PFSK-1 (cell line): ENCODE data around the gene ATL3.

Source experiments
- FOXP2 ChIP-seq: optimal IDR thresholded peaks from 2 replicates; pipeline ENCODE3; 2011; ENCODE audit warnings: borderline replicate concordance, control low read depth, inconsistent platforms; ENCODE audit not compliant: insufficient read depth; ENCODE audit errors: extremely low read length, extremely low read depth
- POLR2AphosphoS5 ChIP-seq: IDR thresholded peaks from 2 replicates; pipeline ENCODE4 v1.6.1; 2012; ENCODE audit warnings: low read depth, mild to moderate bottlenecking, control low read depth, low read length, moderate library complexity
- SIN3A ChIP-seq: IDR thresholded peaks from 2 replicates; pipeline ENCODE4 v1.6.1; 2012; ENCODE audit warnings: mild to moderate bottlenecking, low read length, moderate library complexity, borderline replicate concordance; ENCODE audit not compliant: insufficient read depth
- TAF1 ChIP-seq: IDR thresholded peaks from 2 replicates; pipeline ENCODE4 v1.6.1; 2012; ENCODE audit warnings: low read length, control low read depth, borderline replicate concordance; ENCODE audit not compliant: insufficient read depth
- TF ChIP-seq, protein P1 (sequence below), 2 experiments: IDR thresholded peaks; 2 replicates each; pipeline versions ENCODE4 v1.6.1 to v1.8.0; 2011 to 2012; ENCODE audit warnings: low read depth in 2 of 2, low read length in 2 of 2, control low read depth in 1 of 2, inconsistent platforms in 1 of 2, mild to moderate bottlenecking in 1 of 2, moderate library complexity in 1 of 2; ENCODE audit not compliant: insufficient read depth in 1 of 2

The ATL3 gene

DNA sequence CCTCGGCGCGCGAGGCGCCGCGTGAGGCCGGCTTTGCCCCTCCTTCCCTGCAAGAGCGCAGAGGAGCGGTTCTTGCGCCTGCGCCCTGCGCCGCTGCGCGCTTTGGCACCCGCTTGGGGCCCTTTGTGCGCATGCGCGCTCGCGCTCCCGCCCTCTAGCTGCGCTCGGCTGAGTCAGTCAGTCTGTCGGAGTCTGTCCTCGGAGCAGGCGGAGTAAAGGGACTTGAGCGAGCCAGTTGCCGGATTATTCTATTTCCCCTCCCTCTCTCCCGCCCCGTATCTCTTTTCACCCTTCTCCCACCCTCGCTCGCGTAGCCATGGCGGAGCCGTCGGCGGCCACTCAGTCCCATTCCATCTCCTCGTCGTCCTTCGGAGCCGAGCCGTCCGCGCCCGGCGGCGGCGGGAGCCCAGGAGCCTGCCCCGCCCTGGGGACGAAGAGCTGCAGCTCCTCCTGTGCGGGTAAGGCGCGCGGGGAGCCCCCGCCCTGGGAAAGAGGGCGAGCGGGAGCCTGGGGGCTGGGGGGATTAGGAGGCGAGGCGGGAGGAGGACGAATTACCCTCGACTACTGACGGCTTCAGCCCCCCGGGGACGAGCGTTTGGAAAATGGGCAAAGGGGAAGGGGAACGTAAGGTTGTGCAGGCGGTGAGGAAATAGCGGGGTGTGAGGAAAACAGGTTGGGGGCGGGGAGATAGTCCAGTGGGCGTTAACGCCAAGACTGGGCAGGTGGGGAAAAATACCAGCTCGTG is 10.3 kb upstream of the ATL3 start, which contains the start of gene RTN3:
RTN3 (plus strand) TSS at position 180 of the 745 bp plus-strand sequence; CDS start at position 317, 137 bp downstream.
- TF ChIP-seq SIN3A (no peak), TAF1 (peak; percentile 92; the same call in 1 of the 2 replicates), POLR2AphosphoS5 (peak; percentile 99), FOXP2 (peak; percentile 55)
- TF ChIP-seq, protein P1, sequence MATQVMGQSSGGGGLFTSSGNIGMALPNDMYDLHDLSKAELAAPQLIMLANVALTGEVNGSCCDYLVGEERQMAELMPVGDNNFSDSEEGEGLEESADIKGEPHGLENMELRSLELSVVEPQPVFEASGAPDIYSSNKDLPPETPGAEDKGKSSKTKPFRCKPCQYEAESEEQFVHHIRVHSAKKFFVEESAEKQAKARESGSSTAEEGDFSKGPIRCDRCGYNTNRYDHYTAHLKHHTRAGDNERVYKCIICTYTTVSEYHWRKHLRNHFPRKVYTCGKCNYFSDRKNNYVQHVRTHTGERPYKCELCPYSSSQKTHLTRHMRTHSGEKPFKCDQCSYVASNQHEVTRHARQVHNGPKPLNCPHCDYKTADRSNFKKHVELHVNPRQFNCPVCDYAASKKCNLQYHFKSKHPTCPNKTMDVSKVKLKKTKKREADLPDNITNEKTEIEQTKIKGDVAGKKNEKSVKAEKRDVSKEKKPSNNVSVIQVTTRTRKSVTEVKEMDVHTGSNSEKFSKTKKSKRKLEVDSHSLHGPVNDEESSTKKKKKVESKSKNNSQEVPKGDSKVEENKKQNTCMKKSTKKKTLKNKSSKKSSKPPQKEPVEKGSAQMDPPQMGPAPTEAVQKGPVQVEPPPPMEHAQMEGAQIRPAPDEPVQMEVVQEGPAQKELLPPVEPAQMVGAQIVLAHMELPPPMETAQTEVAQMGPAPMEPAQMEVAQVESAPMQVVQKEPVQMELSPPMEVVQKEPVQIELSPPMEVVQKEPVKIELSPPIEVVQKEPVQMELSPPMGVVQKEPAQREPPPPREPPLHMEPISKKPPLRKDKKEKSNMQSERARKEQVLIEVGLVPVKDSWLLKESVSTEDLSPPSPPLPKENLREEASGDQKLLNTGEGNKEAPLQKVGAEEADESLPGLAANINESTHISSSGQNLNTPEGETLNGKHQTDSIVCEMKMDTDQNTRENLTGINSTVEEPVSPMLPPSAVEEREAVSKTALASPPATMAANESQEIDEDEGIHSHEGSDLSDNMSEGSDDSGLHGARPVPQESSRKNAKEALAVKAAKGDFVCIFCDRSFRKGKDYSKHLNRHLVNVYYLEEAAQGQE (IDR thresholded peaks at IDR 0.05; ENCODE audit: insufficient read depth in 1 of 2, low read depth in 2 of 2, low read length in 2 of 2): no peak

DNA sequence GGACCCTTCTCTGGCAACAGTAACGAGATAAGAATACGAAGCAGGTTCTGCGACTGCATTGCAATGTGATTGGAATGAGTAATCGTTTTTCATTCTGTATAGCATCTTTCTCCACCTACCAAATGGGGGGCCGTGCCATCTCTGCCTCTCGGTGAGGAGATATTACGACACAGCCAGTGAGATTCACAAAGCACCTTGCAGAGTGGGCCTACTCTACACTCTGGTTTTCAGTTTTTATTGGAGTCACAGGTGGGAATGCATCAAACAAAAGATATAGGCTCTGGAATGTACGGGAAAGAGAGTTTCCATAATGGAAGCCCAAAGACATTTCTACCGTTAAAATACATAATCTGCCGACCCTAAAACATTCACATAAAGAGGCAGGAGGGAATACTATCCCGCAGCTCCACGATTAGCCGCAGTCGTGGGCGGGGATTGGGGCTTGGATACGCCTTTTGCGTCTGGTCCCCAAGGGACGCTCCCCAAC is 9.7 kb upstream of the ATL3 start:
- TF ChIP-seq TAF1 (no peak), FOXP2 (no peak), POLR2AphosphoS5 (no peak)
- TF ChIP-seq, protein P1 (IDR thresholded peaks at IDR 0.05; ENCODE audit: insufficient read depth in 1 of 2, low read depth in 2 of 2, low read length in 2 of 2): no peak

DNA sequence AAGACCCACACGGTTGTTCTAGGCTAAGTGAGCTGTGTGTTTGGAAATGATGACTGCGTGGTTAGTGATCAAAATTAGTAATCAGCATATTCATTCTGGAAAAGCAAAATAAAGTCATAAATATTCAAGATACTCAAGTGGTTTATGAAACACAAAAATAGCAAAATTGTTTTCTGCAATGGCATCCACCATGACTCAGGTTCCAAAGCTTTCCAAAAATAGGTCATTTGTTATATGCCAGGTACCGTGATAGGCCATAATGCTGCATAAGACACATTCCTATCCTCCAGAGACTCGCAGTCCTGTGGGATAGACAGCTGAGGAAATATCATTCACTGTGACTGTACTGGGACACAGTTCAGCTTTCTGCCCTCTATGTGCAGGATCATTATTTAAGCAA is 2.4 kb upstream of the ATL3 start:
- TF ChIP-seq, protein P1 (IDR thresholded peaks at IDR 0.05; ENCODE audit: insufficient read depth in 1 of 2, low read depth in 2 of 2, low read length in 2 of 2): no peak
- TF ChIP-seq TAF1: no peak

DNA sequence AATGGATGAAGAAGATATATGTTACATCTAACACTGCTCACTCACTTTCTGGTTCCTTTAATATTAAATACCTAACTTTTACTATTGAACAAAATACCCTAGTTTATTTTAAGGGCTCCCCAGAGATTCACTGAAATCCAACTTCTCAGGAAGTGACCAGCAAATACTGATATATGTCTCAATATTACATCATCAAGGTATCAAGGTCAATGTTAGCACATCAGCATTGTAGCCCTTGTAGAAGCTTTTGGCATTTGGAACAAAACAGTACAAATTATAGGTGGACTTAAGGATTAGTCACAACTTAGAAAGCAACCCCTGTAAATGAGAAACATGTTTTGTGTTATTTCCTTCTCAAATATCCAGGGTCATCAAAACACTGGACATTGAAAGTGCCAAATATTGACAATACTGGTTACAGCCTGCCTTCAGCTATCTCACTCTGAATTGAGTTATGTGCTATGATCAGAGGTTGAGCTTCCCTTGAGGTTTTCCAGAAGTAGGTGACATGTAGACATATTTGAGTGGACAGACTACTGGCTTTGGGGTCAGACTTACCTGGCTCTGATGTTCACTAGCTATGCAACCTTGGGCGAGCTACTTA is 1.9 kb upstream of the ATL3 start:
- TF ChIP-seq TAF1 (no peak), POLR2AphosphoS5 (no peak), SIN3A (no peak), FOXP2 (no peak)
- TF ChIP-seq, protein P1 (IDR thresholded peaks at IDR 0.05; ENCODE audit: insufficient read depth in 1 of 2, low read depth in 2 of 2, low read length in 2 of 2): no peak

DNA sequence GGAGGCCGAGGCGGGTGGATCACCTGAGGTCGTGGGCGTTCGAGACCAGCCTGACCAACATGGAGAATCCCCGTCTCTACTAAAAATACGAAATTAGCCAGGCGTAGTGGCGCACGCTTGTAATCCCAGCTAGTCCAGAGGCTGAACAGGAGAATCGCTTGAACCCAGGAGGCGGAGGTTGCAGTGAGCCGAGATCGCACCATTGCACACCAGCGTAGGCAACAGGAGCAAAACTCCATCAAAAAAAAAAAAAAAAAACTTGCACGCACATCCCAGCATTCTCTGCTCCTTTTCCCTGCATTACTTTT is 934 bp upstream of the ATL3 start:
- TF ChIP-seq FOXP2 (no peak), POLR2AphosphoS5 (no peak), SIN3A (no peak), TAF1 (no peak)
- TF ChIP-seq, protein P1 (IDR thresholded peaks at IDR 0.05; ENCODE audit: insufficient read depth in 1 of 2, low read depth in 2 of 2, low read length in 2 of 2): no peak
